Measurements from ENCODE around the gene AK3.

Gene AK3

DNA sequence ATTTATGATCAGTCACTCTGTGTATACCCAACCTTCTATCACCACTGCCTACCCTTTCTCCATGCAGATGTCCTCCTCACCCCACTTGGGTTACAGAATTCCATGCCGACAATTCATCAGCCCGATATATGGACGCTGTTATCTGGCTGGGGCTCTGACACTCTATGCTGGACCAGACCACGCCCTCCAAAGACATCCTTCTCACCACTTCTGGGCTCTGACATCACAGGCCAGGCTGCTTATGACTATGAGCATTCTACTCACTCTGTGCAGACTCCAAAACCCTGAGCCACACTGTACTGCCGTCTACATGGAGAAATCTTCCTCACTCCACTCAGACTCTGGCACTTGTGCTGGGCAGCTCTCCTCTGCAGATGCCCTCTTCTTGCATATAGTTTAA, 7.6 kb upstream of the AK3 start:
- no peak for DNase-seq (ENCODE audit: low read depth in 3 of 3)

DNA sequence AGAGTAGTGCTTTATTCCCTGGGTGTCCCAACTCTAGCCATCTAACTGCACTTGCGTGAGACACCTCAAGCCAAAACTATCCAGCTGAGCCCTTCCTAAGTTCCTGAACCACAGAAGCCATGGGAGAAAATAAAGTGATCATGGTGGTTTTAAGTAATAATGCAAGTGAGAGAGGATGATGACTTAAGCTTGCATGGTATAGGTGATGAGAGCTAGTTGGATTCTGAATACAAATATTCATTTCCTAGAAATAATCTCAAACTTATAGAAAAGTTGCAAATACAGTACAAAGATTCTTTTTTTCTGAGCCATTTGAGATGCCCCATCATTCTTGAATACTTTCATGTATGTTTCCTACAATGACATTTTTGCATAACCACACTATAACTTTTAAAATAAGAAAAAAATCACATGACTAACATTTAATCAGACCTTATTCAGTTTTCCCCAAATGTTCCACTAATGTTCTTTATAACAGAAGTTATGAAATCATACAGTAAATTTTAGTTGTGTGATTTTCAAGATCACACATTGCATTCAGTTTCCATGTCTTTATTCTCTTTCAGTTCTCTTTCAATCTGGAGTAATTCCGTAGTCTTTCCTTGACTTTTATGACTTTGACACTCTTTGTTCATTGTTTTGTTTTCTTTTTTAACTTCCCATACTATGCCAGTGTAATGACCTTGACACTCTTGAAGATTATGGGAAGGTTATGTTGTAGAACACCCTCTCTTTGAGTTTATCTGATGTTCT, 5.5 kb upstream of the AK3 start:
- no peak for DNase-seq (ENCODE audit: low read depth in 3 of 3)

DNA sequence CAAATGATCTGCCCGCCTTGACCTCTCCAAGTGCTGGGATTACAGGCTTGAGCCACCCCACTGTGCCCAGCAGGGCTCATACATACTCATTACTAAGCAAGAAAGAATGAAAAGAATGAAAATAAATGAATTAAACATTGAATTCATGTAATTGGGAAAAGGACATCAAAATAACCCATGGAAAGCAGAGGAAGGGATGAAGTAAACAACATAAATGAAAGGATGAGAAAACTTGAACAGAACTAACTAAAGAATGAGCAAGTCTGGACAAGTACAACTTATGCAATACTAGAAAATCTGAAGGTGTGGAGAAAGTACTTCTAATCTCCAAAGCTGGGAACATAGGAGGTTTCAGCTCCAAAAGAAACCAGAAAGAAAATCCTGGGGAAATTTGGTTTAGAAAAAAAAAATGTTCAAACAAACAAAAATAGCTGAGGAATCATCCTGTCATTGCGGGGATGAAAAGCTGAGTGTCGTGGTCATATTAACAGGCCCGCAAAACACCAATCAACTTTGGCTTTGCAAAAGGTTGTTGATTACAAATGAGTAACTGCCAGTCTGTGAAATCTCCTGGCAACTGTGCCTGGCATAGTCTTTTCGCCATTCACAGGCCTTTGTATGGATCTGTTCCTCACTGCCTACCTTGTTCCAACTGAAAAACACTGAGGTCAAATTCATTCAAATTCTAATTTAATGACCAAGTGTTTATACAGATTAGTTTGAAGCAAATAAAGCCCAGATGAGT, 2.3 kb upstream of the AK3 start:
- no peak for DNase-seq (ENCODE audit: low read depth in 3 of 3)

DNA sequence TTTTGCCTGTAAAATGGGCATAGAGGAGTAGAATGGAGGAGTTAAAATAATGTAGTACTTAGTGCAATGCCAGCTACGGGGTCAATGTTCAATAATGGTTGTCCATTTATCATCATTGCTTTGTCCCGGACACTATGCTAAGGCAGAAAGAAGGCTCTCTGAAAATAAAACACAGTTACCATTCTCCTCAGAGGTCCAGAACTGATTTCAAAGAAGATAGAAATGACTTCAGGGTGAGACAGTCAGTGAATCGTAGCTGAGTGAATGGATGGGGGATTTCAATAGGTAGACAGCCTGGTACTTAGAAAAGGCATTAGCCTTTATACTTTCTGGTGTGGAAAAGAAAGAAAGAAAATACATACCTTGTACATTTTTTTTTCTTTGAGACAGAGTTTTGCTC, 1.2 kb upstream of the AK3 start:
- DNase-seq (ENCODE audit: low read depth in 3 of 3), result no peak

DNA sequence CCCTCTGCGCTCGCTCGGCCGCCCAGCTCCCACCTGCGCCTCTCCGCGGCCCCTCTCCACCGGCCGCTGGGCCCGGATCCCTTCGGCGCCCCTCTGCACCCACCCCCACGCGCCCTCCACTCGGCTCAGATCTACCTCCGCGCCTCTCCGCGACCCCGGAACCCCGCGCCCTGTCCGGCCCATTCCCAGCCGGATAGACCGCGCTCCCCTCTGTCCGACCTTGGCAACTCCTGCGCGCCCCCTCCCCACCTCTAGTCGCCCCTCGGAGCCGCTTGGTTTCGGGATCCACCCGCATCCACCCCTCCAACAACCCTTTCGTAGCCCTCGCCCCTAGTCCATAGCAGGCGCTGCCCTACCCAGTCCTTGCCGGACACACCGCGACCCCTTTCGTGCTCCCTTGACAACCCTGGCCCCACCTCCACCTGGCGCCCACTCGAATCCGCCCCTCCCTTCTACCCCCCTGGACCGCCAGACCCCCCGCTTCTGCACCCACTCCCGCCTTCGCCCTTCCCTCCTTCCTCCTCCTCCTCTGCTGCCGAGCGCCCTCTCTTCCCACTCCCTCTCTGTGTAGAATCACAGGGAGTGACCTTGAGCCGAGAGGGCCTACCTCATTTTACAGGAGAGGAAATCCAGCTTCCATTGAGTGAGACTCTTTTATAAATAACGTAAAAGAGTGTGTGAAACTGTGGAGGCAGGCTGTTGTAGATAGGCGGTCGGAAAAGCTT, 525 bp upstream of the AK3 start:
- no peak for DNase-seq (ENCODE audit: low read depth in 3 of 3)

DNA sequence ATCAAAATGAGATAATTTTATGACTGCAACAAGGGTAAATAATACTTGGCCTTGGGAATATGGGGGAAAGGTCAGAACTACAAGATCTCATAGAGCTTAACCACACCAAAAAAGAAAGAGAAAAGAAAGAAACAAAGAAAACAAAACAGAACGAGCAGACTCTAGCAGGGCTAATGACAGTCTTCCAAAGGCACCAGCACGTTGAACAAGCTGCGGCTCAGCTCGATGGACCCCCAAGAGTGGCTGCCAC, 689 bp downstream of the AK3 start:
- DNase-seq (ENCODE audit: low read depth in 3 of 3), result no peak

DNA sequence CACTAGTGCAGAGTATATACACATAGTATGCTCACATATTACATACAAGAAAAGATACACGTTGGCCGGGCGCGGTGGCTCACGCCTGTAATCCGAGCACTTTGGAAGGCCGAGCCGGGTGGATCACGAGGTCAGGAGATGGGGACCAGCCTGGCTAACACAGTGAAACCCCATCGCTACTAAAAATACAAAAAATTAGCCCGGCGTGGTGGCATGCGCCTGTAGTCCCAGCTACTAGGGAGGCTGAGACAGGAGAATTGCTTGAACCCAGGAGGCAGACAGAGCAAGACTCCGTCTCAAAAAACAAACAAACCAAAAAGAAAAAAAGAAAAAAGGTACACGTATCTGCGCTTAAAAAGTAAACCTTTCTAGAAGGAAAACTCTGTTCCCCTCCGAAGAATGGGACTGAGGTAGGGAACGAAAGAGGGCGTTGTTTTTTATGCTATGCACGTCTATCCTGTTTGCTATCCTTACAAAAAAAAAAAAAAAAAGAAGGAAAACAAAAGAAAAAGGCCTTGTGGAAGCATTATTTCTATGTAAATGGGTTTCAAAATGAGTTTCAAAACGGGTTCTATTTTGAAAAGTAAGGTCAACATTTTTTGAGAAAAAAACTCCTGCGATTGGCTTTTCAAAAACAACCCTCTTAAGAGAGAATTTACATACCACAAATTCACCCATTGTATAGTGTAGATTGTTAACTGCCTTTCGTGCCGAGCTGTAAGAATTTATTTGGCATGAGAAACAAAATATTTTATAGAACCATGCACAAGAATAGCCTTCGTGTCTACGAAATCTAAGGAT, 1.2 kb downstream of the AK3 start:
- no peak for DNase-seq (ENCODE audit: low read depth in 3 of 3)

DNA sequence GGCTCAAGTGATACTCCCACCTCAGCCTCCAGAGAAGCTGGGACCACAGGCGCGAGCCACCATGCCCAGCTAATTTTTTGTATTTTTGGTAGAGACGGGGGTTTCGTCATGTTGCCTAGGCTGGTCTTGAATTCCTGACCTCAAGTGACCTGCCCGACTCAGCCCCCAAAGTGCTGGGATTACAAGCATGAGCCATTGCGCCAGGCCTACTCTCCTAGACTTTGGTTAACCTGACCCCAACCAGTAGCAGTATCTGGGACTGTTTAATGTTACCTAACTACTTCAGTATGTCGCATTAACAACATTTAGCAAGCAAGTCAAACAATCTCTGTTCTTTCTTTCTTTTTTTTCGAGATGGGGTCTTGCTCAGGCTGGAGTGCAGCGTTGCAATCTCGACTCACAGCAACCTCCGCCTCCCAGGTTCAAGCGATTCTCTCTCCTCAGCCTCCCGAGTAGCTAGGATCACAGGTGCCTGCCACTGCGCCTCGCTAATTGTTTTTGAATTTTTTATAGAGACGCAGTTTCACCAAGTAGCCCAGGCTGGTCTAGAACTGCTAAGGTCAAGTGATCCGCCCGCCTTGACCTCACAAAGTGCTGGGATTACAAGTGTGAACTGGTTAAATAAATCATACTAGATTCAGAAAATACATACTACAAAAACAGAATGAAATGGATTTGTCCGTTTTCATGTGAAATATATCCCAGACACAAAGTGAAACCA, 2.0 kb downstream of the AK3 start:
- no peak for DNase-seq (ENCODE audit: low read depth in 3 of 3)

DNA sequence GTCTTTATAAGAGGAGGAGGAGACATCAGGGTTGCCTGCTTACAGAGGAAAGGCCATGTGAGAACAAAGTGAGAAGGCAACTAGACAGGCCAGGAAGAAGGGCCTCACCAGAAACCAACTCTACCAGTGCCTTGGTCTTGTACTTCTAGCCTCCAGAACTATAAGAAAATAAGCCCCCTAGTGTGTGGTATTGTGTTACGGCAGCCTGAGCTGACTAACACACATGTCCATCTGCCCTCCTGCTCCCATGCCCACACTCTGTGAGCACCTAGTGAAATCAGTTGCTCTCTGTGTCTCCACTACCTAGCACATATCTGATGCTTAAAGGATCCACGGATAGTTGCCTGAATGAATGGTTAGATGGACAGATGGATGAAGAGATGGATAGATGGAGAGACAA, 6.9 kb downstream of the AK3 start:
- no peak for DNase-seq (ENCODE audit: low read depth in 3 of 3)

DNA sequence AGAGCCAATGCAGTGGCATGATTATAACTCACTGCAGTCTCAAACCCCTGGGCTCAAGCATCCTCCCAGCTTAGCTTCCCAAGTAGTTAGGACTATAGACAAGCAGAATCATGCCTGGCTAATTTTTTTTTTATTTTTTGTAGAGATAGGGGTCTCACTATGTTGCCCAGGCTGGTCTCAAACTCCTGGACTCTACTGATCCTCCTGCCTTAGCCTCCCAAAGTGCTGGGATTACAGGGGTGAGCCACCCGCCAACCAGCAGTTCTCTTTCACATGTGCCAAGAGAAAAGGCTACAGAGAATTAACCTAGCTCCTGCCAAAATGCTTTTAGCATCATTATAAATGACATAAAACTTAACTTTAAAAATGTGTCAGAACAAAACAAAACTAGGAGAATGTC, 8.1 kb downstream of the AK3 start:
- DNase-seq (ENCODE audit: low read depth in 3 of 3), result no peak

DNA sequence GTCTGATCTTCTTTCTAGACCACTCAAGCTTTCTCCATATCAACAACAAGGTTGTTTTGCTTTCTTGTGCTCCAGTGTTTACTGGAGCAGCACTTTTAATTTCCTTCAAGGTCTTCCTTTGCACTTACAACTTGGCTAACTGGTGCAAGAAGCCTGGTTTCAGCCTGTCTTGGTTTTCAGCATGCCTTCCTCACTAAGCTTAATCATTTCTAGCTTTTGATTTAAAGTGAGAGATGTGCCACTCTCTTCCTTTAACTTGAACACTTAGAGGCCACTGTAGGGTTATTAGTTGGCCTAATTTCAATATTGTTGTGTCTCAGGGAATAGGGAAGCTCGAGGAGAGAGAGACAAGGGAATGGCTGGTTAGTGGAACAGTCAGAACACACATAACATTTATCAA, 13.4 kb downstream of the AK3 start:
- no peak for DNase-seq (ENCODE audit: low read depth in 3 of 3)

DNA sequence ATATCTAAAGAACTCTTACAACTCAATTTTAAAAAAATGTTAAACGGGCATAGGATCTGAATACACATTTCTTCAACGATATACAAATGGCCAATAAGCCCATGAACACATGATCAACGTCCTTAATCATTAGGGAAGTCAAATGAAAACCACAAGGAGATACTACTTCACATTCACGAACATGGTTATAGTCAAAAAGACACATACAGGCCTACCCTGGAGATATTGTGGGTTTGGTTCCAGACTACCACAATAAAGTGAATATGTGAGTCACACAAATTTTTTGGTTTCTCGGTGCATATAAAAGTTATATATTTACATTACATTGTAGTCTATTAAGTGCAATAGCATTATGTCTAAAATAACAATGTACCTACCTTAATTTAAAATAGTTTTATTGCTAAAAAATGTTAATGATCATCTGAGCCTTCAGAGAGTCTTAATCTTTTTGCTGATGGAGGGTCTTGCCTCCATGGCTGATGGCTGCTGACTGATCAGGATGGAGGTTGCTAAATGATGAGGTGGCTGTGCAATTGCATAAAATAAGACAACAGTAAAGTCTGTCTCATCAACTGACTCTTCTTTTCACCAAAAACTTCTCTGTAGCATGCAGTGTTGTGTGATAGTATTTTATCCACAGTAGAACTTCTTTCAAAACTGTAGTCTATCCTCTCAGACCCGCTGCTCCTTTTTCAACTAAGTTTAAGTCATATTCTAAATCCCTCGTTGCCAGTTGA, 15.1 kb downstream of the AK3 start:
- no peak for DNase-seq (ENCODE audit: low read depth in 3 of 3)

DNA sequence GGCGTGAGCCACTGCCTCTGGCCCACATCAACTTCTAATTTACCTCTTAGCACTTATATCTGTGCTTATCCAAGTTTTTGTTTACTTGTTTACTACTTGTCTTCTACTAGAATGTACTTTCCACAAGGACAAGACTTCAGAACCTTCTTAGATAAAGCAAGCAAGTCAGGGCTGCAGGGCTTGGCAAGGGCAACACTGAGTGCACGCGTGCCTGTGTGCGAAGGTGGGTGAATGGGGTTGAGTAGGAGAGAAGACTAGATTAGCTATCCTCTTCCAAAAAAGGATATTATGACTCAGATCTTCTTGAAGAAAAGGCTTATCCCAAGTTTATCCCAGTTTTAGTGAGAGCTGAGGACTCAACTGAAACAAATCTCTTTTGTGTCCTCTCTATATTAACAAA, 19.3 kb downstream of the AK3 start:
- no peak for DNase-seq (ENCODE audit: low read depth in 3 of 3)

DNA sequence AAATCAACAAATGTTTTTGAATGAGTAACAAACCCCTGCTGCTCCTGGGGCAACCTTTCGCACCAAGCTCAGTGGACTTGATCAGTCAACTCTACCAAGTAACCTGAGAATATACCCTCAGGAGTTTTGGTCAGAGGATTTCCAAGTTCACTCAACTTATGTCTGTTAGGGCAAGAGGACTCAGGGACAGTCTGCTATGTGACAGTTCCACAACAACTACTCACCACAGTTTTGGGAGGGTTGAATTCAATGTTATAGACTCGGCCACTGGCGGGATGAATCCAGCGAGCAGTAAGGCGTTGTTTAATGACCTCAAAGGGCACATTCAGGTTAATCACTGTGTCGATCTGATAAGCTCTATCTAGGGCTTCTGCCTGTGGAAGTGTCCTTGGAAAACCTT, 22.1 kb downstream of the AK3 start:
- no peak for DNase-seq (ENCODE audit: low read depth in 3 of 3)

DNA sequence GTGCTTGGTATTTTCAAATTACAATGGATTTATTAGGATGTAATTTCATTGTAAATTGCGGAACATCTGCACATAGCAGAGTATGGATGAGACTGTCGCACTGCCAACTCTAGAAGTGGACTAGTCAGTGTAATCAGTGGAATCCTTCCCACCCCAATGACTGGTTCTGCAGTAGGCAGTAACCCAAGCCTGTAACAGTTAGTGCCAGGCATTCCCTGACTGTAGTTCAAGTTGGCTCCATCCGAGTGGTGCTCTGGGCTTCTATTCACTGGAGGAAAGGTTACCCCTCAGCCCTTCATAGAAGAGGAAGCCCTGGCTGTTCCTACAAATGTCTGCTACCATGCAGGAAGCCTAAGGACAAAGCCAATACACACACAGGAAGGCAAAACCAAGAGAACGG, 23.2 kb downstream of the AK3 start:
- DNase-seq (ENCODE audit: low read depth in 3 of 3), result no peak

DNA sequence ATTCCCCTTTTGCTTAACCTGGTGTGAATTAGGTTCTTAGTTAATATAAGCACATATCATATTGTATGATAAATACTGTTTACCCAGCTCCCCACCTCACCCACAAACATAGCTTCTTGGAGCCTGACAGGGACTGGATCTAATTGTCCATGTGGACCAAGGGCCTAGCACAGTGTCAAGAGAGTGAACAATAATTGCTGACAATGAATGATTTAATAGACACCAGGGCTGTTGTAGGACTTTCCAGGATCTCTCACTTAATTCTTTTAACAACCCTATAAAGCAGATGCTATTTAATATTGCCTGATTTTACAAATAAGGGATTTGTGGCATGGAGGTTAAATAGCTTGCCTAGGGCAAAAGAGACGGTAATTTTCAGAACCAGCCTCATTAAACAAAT, 24.8 kb downstream of the AK3 start:
- no peak for DNase-seq (ENCODE audit: low read depth in 3 of 3)

DNA sequence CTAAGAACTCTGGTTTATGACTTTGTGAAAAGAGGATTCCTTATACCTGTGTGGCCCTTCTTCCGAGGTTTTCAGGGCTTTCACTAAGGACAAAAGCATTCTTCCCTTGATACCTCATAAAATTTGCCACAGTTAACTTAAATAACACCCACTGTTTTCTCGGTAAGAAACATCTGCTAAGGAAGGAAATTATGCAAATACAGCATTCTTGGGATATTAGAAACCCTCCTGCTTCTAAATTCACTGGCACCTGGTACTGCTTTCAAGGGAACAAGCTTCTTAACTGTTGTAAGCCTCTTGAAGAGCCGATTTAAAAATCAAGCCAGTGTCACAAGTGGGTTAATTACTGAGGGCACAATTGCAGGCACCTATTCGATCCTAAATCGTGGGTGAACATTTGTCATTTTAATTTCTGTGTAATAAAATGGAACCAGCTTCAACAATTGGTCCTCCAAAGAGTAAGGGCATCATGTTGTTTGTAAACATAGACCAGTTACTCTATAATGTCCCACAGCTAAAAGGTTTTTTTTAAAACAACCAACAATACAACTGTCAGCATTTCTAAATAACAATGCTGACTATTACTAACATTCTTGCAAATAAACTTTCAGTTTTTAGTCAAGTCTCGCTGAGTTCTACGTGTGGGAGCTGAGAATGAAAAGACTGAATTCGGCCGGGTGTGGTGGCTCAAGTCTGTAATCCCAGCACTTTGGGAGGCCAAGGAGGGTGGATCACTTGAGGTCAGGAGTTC, 26.6 kb downstream of the AK3 start:
- no peak for DNase-seq (ENCODE audit: low read depth in 3 of 3)

DNA sequence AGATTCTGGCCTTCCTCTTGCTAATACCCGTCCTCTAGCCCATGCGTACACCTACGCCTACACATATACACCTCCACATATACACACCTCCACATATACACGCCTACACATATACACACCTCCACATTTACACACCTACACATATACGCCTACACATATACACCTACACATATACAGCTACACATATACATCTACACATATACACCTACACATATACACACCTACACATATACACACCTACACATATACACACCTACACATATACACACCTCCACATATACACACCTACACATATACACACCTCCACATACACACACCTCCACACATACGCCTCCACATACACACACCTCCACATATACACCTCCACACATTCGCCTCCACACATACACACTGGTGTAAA, 27.2 kb downstream of the AK3 start:
- no peak for DNase-seq (ENCODE audit: low read depth in 3 of 3)

DNA sequence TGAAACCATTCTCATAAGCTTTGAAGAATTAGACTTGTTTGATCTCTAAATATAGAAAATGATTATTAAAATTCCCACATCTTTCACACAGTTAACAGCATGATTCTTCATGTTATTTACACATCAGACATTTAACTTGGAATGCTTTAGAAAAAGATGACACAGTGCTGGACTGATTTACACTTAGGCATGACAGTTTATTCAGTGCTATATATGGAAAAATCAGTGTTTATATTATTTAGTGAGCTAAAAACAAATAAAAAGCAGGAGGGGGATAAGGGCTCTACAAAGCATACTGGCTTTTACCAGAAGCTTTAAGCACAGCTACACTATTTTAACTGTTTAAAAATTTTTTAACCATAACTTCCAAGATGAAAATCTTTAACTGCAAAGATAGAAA, 31.6 kb downstream of the AK3 start:
- no peak for DNase-seq (ENCODE audit: low read depth in 3 of 3)

DNA sequence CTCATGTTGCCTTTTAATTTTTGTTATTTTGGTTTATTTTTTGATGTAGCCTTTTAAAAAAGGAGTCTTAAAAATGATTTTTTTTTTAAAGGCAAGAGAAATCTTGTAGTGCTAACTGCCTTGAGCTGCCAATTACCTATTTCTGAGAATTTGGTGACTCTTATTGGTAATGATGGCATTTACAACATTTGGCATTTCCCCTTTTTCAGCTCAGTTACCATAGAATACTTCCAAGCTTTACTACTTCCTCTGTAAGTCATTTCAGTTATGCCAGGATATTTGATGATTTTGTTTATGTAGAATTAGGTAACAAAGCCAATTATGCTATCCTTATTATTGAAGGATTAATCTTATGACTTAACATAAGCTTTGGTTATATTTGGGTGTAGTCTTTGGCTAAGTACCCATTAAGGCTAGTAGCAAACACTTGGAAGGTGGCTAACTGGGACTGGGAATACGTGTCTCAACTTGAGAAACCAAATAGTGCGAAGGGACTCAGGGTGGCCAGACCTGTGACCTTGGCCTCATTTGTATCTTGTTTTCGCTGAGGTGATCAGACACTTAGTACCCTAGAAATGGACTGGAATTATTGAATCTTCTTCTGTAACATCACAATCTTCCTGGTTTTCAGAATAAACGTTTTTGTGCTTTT, 33.9 kb downstream of the AK3 start:
- no peak for DNase-seq (ENCODE audit: low read depth in 3 of 3)

Measured in stimulated activated CD4-positive, alpha-beta T cell treated with anti-CD3 and anti-CD28 coated beads, TNF-alpha, amount 100 ng/mL, for 48 hours (primary cell).